ENCODE results near the gene AGPAT4.
"Not testable (repeated sequence)": the region's sequence is repeated elsewhere in the genome, so short reads cannot be mapped to it uniquely, and the experiment has no call there.

Gene AGPAT4

GRCh38 chr6:161226009-161226964 is 47.6 kb downstream of the AGPAT4 start:
- DNase-seq, result no peak

- DNase-seq, result no peak
Observed at GRCh38 chr6:161225681-161226008, 48.2 kb downstream of the AGPAT4 start.

DNA sequence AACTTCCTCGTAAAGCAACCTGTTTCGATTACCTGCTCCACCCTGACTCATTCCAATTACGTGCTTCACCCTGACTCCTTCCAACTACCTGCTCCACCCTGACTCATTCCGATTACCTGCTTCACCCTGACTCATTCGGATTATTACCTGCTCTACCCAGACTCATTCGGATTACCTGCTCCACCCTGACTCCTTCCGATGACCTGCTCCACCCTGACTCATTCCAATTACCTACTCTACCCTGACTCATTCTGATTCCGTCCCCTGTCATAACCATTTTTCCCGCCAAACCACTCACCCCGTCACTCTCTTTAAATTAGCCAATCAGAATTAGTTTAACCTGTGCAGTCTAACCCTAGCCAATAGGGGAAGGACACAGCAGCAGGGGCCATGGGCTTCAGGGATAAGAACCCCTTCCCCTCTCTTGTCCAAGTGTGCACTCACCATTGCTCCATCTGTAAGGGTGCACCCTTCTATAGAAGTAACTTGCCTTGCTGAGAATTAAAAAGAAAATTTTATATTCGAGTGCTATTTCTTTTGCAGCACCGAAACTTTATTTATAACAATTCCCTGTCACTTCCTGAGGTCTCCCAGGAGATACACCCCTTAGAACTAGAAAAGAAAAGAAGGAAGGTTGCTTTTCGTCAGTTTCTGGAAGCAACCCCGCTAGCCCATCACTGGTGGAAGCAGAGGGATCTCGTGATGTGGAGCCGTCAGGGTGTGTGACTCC is 48.7 kb downstream of the AGPAT4 start:
- DNase-seq, result not testable (repeated sequence)

DNA sequence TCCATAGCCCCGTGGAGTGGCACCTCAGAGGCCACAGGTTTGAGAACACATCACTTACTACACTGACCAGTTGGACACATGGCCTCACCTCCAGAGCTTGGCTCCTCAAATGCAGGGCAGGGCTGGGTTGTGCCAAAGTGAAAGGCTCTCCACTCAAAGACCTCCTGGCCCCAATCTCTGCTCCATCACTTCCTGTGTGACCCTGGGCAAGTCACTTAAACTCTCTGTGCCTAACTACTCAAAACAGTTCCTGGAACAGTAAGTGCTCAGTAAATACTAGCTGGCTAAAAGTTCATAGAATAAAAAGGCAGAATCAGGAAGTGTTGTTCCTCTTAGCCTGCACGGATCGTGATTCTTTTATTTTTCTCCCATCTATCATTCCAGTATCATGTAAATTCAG is 50.2 kb downstream of the AGPAT4 start:
- no peak for DNase-seq

GRCh38 chr6:161222706-161223234 is 51.1 kb downstream of the AGPAT4 start:
- no peak for DNase-seq

DNA sequence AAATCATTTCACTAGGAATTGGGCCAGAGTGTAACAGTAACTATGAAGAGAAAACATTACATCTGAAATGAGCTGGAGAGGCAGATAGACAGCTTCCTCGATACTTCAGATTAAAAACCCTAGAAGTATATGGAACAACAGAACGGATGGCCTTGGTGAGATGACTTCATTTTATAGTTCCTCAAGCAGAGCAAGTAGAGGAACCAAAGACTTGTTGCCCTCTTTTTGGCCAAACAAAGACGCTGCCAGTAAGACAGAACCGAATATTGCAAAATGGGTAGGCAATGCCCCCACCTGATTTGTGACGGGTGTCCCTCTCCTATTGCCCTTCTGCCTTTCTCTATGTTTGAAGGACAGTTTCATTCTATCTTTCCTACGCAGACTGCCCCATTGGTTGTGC is 53.5 kb downstream of the AGPAT4 start:
- no peak for DNase-seq

- no peak for DNase-seq
Observed at GRCh38 chr6:161219680-161220079, 54.2 kb downstream of the AGPAT4 start.

DNA sequence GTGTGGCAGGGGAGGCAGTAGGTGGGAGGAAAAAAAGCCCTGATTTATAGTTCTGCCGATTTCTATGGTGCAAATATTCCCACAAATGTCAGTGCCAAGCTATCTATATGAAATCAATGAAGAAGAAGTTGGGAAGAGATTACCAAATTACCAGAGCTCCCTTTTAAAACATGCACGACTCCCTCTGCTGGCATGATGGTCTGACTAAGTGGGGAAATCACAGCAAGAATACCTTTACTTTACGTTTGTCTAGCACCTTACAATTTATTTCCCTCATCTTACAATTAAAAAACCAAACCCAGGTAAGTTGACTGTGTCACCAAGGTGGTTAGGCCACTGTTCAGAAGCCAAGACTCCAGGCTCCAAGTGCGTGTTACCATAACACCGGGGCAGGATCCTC is 55.6 kb downstream of the AGPAT4 start:
- no peak for DNase-seq

- DNase-seq, result no peak
Observed at GRCh38 chr6:161217628-161218027, 56.2 kb downstream of the AGPAT4 start.

DNA sequence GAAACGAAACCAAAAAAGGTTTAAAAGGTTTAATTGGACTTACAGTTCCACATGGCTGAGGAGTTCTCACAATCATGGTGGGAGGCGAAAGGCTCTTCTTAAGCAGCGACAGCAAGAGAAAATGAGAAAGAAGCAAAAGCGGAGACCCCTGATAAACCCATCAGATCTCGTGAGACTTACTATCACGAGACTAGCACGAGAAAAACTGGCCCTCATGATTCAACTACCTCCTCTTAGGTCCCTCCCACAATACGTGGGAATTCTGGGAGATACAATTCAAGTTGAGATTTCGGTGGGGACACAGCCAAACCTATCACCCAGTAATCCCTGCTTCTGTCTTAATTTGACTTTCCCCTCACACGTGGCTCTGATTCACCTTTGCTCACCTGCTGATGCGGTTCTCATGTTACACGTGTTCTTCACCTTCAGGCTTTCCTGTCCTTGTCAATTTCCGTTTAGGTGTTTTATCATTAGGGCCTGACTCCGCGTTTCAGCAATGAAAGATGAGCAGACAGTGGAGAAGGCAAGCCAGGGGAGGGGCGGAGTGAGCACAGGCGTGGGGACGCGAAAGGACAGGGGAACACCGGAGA is 57.1 kb downstream of the AGPAT4 start:
- no peak for DNase-seq

DNA sequence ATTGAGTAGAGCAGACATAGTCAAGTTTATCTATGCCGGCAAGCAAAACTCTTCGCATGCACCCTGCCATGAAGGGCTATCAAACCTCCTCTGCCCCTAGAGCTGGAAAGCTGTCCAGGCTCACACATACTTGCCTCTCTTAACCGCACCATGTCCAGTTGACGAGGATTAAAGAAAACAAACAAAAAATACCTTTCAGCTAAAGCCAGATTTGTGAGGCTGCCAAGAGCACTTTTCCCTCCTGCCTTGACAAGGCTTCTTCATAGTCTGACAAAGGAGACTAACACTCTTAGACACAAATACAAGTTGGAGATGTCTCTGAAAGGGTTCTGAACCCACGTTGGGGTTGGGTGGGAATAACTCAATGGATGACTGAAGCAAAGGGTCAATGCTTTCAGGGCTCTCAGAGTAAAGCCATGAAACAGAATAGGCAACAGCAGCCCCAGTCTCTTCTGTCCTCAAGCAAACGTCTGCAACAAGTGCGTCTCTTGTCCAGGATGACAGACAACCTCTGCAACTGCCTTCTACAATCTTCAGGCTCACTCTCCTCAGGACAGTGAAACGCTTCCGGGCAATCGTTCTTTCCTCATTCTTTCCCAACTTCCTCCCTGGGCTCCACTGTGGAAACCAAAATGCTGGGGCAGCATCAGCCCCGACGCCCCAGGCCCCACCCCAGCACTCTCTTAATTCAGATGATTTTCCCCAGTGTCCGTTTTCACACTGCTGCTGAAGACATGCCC is 57.8 kb downstream of the AGPAT4 start:
- DNase-seq, result no peak

DNA sequence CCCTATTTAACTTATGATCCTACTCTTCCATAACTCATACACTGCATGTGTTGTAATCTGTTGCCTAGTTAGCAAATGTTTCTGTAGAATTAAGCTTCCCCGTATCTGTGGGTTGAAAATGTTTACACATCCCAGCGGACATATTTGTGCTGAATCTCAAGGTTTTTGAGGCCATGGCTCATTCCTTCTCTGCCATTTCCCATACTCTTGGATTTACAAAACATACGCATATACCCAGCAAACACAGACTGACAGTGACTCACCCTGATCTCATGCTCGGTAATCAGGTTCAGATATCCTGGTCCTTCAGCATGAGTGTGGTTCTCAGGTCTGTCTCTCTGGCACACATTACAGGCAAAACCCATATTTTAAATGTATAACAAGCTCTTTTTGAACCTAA is 58.7 kb downstream of the AGPAT4 start:
- DNase-seq, result no peak

- DNase-seq, result no peak
Observed at GRCh38 chr6:161214722-161215121, 59.1 kb downstream of the AGPAT4 start.

- no peak for DNase-seq
Observed at GRCh38 chr6:161212902-161213301, 61.0 kb downstream of the AGPAT4 start.

DNA sequence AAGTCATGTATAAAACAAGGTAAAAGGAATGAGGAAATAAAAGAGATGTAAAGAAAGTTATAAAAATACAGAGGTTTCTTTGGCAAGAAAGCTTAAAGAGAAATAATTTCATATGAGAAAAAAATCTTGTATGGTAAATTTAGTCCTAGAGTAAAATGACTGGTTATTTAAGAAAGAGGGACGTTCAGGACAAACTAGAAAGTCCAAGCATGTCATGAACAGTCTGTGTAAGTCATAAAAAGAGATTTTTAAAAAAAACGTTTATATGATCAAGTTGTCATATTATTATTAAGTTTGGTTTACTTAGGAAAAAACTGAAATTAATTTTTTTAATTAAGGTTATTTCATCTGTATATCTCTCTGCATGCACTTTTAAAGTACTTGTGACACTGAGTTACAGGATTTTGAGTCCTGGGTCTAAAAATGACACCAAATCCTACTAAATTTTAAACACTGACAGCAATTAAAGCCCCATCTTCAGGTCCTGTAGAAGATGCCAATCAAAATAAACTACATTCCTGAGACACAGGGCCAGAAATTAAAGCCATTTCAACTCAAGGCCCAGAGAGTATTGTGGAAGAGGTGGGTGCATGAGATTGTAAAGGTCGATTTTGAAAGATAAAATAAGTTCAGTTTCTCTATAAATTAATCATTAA is 62.4 kb downstream of the AGPAT4 start:
- DNase-seq, result no peak

- no peak for DNase-seq
Observed at GRCh38 chr6:161210857-161211256, 63.0 kb downstream of the AGPAT4 start.

GRCh38 chr6:161207200-161207599 is 66.7 kb downstream of the AGPAT4 start:
- no peak for DNase-seq

DNA sequence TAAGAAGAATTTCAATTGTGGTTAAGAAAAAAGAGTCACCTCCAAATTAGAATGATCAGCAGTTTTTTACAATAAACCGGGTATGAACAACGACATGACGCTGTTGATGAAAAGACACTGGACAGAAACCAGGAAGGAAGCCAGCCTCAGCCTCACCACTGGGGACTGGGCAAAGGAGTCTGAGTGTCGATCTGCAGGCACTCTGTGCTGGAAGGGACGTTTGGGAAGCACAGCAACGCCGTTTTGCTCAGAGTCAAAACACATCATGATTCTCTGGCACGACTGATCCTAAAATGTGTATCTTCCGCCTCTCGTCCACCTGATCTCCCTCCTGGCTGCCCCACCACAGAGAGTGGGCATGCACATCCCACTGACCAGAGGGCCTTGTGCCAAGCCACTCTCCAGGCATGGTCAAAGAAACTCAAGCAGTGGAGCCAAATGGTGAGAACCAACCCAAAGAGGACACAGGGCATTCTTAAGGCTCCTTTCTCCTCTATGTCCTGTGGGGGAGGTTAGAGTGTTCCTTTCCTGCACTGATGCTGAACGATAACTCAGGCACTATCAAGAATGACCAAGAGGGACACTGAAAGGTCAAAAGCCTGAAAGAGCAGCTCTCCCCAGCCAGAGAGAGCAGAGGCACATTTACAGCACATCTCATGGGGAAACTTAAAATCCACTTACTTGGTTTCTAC is 68.8 kb downstream of the AGPAT4 start:
- DNase-seq, result no peak

DNA sequence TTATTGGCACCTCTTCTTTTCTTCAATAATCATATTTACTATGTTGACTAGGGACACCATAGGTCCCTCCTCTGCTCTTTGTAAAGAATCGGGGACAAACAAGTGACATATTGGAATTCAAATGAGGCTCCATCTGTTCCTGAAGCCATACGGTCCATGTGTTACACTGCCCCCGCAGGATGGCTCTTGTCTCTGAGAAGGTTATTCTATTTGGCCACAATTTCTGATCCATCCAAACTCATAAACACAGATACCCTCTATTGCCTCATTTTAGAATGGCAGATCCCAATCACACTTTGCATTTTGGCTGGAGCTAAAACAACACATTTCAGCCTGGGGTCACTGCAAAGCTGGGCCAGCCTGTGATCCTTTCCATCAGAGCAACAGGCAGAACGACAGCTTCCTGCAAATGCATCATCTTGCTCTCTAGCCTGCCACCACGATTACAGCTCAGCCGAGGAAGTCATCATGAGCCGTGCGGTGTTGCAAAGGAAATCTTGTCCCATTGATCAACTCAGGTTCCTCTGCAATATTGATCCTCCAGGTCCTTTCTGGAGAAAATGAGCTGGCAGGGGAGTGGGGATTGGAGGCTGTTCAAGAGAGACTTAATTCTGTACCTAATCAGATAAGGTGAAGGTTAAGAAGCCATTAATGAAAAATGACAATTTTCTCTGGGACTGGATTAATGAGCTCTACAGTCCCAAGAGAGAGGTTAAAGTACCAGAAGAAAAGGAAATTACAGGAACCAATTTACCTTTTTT is 73.1 kb downstream of the AGPAT4 start:
- DNase-seq, result peak in 1 of 2 experiments; percentile 7

DNA sequence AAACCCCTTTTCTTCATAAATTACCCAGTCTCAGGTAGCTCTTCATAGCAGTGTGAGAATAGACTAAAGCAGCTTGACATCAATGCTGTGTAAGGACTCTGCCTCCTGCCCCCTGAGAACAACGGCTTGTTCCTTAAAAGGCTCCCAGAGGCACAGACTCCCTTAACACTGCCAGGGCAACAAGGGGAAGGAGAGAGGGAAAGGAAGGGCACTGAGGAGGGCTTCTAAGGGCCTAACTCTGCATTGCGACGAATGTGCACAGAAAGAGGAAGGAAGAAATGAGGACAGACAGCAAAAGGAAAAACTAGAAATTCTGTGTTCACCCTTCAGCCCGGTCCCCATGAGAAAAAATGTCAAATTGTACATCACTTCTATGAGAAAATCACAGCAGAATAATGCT is 74.0 kb downstream of the AGPAT4 start:
- DNase-seq, result peak; percentile 56 to 82
